WERI-Rb-1 (cell line): ENCODE data around the gene THRB.

ENCODE experiments used
- DNase-seq: peaks from one replicate; pipeline ENCODE4 v3.0.0-alpha.2; 2020
- H3K27ac ChIP-seq: fragments of 250-450 bp; sonication (Bioruptor Pico); 2 replicates; pipeline ENCODE4 v1.5.1; 2020; ENCODE audit warnings: mild to moderate bottlenecking, moderate library complexity
- H3K27me3 ChIP-seq: fragments of 250-450 bp; sonication (Bioruptor Pico); 2 replicates; pipeline ENCODE4 v1.5.1; 2021; ENCODE audit warnings: mild to moderate bottlenecking, low read depth, moderate library complexity; ENCODE audit not compliant: insufficient read depth, severe bottlenecking
- H3K36me3 ChIP-seq: fragments of 250-450 bp; sonication (Bioruptor Pico); 2 replicates; pipeline ENCODE4 v1.5.1; 2020; ENCODE audit warnings: mild to moderate bottlenecking, moderate library complexity
- H3K4me3 ChIP-seq: 2 replicates; pipeline ENCODE4 v1.5.1; 2011; ENCODE audit warnings: low read depth, mild to moderate bottlenecking, control low read depth, low read length
- H3K9me3 ChIP-seq: fragments of 250-450 bp; sonication (Bioruptor Pico); 2 replicates; pipeline ENCODE4 v1.5.1; 2021; ENCODE audit warnings: mild to moderate bottlenecking, moderate library complexity; ENCODE audit not compliant: severe bottlenecking
- TF ChIP-seq, protein P1 (sequence below): IDR thresholded peaks from 2 replicates; pipeline ENCODE4 v1.5.1; 2011; ENCODE audit warnings: low read depth, mild to moderate bottlenecking, control low read depth, inconsistent platforms, low read length

Gene THRB

DNA sequence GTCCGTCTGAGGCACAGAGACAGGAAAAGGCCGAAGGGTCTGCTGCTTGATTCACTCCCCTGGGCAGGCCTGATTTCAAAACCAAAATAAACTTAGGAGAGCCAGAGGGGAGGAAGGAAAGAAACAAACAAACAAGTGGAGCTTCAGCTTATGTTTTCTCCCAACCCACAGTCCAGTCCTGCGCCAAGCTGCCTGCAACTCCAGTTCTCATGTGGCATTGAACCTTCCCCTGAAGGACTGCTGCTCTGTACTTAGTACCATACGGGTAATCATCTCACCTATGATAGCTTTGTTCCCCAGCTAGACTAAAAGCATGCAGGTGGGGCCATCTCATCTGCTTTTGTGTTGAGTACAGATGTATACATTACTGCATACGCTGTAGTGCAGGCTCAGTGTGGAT, 236.4 kb downstream of the THRB start:
- Histone ChIP-seq H3K36me3 (no peaks in the 10 kb centered on the region), H3K4me3 (no peak overlapping the region), H3K27ac (no peak overlapping the region), H3K27me3 (no peaks in the 10 kb centered on the region), H3K9me3 (no peaks in the 10 kb centered on the region)
- no peak for DNase-seq
- TF ChIP-seq, protein P1, sequence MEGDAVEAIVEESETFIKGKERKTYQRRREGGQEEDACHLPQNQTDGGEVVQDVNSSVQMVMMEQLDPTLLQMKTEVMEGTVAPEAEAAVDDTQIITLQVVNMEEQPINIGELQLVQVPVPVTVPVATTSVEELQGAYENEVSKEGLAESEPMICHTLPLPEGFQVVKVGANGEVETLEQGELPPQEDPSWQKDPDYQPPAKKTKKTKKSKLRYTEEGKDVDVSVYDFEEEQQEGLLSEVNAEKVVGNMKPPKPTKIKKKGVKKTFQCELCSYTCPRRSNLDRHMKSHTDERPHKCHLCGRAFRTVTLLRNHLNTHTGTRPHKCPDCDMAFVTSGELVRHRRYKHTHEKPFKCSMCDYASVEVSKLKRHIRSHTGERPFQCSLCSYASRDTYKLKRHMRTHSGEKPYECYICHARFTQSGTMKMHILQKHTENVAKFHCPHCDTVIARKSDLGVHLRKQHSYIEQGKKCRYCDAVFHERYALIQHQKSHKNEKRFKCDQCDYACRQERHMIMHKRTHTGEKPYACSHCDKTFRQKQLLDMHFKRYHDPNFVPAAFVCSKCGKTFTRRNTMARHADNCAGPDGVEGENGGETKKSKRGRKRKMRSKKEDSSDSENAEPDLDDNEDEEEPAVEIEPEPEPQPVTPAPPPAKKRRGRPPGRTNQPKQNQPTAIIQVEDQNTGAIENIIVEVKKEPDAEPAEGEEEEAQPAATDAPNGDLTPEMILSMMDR: no peak

DNA sequence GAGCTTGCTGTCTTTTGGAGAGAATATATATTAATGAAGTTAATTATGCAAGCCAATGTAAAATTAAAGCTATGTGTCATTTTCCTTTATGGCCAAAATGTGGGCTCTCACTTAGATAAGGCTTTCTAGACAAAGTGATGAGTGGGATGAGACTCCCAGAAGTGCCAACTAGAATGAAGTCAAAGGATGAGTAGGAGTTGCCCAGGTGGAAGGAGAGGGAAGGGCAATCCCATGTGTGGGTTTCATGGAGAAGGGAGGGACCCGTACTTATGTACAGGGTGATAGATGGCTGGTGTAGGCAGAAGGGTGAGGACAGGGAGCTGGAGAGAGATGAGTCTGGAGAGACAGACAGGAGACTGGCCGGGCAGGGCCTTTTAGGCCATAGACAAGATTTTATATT, 239.2 kb downstream of the THRB start:
- Histone ChIP-seq H3K27ac (no peak overlapping the region), H3K4me3 (no peak overlapping the region), H3K27me3 (no peaks in the 10 kb centered on the region), H3K36me3 (no peaks in the 10 kb centered on the region), H3K9me3 (no peaks in the 10 kb centered on the region)
- TF ChIP-seq, protein P1: no peak
- DNase-seq: no peak

DNA sequence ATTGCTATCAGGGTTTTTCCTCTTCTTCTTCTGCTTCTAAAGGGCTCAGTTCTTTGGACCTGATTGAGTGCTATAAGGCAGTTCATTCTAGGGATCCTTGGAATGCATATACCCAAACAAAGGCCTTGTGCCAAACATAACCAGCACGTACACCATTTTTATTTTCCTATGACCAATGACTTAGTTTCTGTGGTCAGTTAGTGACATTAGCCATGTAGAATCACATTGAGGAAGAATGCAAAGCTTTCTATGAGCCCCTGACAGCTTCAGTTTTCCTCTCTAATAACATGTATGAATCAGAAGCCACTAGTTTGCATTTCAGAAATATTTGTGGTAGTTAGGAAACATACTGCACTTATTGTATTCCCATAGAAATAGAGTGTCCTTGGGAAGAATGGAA, 240.0 kb downstream of the THRB start:
- no peak for DNase-seq
- H3K4me3 ChIP-seq: no peak overlapping the region
- TF ChIP-seq, protein P1: no peak

DNA sequence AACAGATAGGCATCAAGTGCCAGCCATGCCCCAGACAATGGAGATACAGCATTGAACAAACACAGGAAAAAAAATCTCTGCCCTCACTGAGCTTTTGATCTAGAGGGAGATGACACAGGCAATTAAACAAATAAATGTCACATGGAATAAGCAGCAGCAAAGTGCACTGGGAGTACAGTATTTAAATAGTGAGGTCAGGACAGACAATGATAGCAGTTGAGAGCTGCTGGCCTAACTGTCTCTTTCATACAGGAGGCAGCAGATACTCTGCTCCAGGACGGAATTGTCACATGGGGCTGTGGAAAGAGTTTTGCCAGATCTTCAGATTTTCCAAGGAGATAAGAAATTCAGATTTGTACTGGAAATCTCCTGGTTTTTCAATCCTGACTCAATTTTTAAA, 241.3 kb downstream of the THRB start:
- H3K27me3 ChIP-seq: no peaks in the 10 kb centered on the region
- DNase-seq: no peak
- no peaks in the 10 kb centered on the region for H3K9me3 ChIP-seq
- H3K27ac ChIP-seq: no peak overlapping the region
- H3K4me3 ChIP-seq: no peak overlapping the region
- TF ChIP-seq, protein P1: no peak
- H3K36me3 ChIP-seq: no peaks in the 10 kb centered on the region

More for the DNA sequence above, 240.0 kb downstream of the THRB start:
- Histone ChIP-seq H3K9me3 (no peaks in the 10 kb centered on the region), H3K36me3 (no peaks in the 10 kb centered on the region), H3K27me3 (no peaks in the 10 kb centered on the region), H3K27ac (no peak overlapping the region)

DNA sequence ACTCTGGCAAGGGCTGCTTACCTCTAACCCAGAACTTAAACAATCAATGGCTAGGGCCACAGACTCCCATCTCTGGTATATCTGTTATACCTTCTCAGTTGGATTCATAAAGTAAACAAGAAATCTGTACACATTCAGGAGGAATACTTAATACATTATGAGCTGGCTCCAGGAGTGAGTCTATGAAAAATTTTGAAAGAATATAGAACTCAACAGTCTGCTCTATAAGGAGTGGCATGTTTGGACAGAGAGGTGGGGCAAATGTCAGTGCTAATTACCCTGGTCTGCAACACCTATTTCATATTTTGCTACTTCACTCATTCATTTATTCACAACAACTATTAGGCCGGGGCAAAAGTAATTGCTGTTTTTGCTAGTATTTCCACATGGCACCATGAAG, 245.1 kb downstream of the THRB start:
- H3K9me3 ChIP-seq: no peaks in the 10 kb centered on the region
- no peaks in the 10 kb centered on the region for H3K27me3 ChIP-seq
- TF ChIP-seq, protein P1: no peak
- DNase-seq: no peak
- no peaks in the 10 kb centered on the region for H3K36me3 ChIP-seq
- no peak overlapping the region for H3K4me3 ChIP-seq
- no peak overlapping the region for H3K27ac ChIP-seq

DNA sequence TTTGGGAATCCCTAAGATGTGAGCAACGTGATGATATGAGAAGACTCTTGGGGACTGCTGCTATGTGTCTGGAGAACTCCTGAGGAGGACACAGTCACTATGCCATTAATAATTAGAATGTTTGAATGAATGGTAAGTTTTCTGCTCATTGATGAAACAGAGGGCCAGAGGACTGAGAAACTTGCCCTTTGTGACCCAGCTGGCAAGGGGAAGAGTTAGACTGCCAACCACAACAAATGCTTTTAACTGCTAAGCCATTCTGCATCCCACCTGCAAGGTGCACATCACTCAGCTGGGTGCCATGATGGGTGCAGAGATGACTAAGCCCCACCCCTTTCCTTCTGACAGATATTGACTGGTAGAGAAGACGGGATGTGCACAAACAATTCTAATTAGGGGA, 249.6 kb downstream of the THRB start:
- no peak for DNase-seq
- Histone ChIP-seq H3K9me3 (no peaks in the 10 kb centered on the region), H3K36me3 (no peaks in the 10 kb centered on the region), H3K27ac (no peak overlapping the region), H3K4me3 (no peak overlapping the region), H3K27me3 (no peaks in the 10 kb centered on the region)
- TF ChIP-seq, protein P1: no peak
